Measurements from ENCODE around the gene RNMT.

DNA sequence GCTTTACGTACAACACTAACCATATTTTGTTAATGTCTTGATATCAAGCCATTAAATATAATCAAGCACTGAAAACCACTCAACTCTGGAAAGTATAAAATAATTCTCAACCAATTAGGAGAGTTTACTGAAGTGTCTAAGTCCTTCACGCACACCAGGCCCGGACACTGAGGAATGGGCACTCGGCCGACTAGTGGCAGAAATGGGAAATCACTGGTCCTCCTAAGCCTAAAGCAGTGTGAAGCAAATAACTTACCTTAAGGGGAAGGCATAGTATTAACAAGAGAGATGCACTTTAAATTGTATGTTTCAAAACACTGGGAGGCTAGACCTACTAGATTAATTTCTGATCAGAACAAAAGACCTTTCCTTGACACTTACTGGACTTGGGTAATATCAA lies 45.9 kb upstream of the RNMT start:
- no peak for TF ChIP-seq YY1 (IDR thresholded peaks at IDR 0.05; ENCODE audit: insufficient read depth, insufficient read length)
- TF ChIP-seq ZNF274 (IDR thresholded peaks at IDR 0.05; ENCODE audit: low read depth, low read length), result no peak

All from NT2/D1 (cell line).